Endothelial cell of umbilical vein (primary cell): ENCODE results near the gene DDHD1. TPM values are rescaled to one million over a fixed set of nuclear protein-coding genes. Genes with fewer than 3 reads are reported as not detected.

ENCODE experiments used
- BruUV-seq: library from RNA; stranded (reverse); fragments of 400-500 nt; replicated peaks from 2 replicates; lab custom pipeline; 2021; lab: Mats Ljungman, UMichigan
- CTCF ChIA-PET: fragments of 300-600, 350-600 bp; sonication (Branson Sonifier 250); formaldehyde crosslinking; loops from one replicate; lab custom pipeline; 2021; ENCODE audit warnings: antibody characterized with exemption, inconsistent platforms; lab: Charles Lee
- POLR2A ChIA-PET: fragments of 300-600, 350-600 bp; sonication (Branson Sonifier 250); formaldehyde crosslinking; loops from one replicate; lab custom pipeline; 2021; ENCODE audit warnings: antibody characterized with exemption, inconsistent platforms; lab: Charles Lee
- DNase-seq: peaks from one replicate; pipeline ENCODE4 v3.0.0-alpha.2; 2011; ENCODE audit warnings: low read depth, low spot score
- FAIRE-seq: peaks from 2 replicates; lab custom pipeline; 2011; peaks lifted over from hg19 to GRCh38; lab: Jason Lieb, UNC
- H2AFZ ChIP-seq: 2 replicates; pipeline ENCODE4 v1.6.0; 2012; ENCODE audit warnings: low read depth, low read length, control low read depth, inconsistent platforms
- H3K27ac ChIP-seq: 2 replicates; pipeline ENCODE4 v1.5.1; 2011; ENCODE audit warnings: low read depth, mild to moderate bottlenecking, control low read depth, low read length, moderate library complexity; ENCODE audit not compliant: insufficient read depth
- H3K27me3 ChIP-seq, 2 experiments: 2 replicates each; pipeline versions ENCODE4 v1.6.0 to v1.6.1; 2011; ENCODE audit warnings: low read length in 2 of 2, mixed read lengths in 1 of 2; ENCODE audit not compliant: control insufficient read depth in 2 of 2, insufficient read depth in 2 of 2
- H3K36me3 ChIP-seq, 2 experiments: 2 replicates in 1 of 2; 3 replicates in 1 of 2; pipeline ENCODE4 v1.5.1; 2011; ENCODE audit warnings: low read length in 2 of 2, mild to moderate bottlenecking in 1 of 2, moderate library complexity in 1 of 2; ENCODE audit not compliant: control insufficient read depth in 2 of 2, insufficient read depth in 2 of 2; ENCODE audit errors: extremely low read depth in 1 of 2
- H3K4me1 ChIP-seq: 3 replicates; pipeline ENCODE4 v1.5.1; 2011; ENCODE audit warnings: mild to moderate bottlenecking, low read length; ENCODE audit not compliant: control insufficient read depth, insufficient read depth; ENCODE audit errors: extremely low read depth
- H3K4me2 ChIP-seq: 2 replicates; pipeline ENCODE4 v1.6.1; 2011; ENCODE audit warnings: low read length, control low read depth, mixed read lengths; ENCODE audit not compliant: insufficient read depth
- H3K4me3 ChIP-seq, 3 experiments: fragments of 200-600 bp in 1 of 3; sonication (generic), shearing (Covaris generic) in 1 of 3; replicated peaks in 1 of 3; 2 replicates each; pipeline ENCODE4 v1.5.1; 2011 to 2016; ENCODE audit warnings: control low read depth in 3 of 3, low read length in 3 of 3, mild to moderate bottlenecking in 2 of 3, inconsistent platforms in 1 of 3, low read depth in 1 of 3, moderate library complexity in 1 of 3; ENCODE audit not compliant: insufficient read depth in 1 of 3
- H3K79me2 ChIP-seq: 2 replicates; pipeline ENCODE4 v1.6.0; 2012; ENCODE audit warnings: low read length, inconsistent platforms; ENCODE audit not compliant: control insufficient read depth, insufficient read depth
- H3K9ac ChIP-seq: replicated peaks from 2 replicates; pipeline ENCODE3; 2011; ENCODE audit warnings: low read length, control low read depth; ENCODE audit not compliant: insufficient read depth; ENCODE audit errors: extremely low read depth
- H3K9me1 ChIP-seq: replicated peaks from 3 replicates; pipeline ENCODE4 v1.6.0; 2011; ENCODE audit warnings: mild to moderate bottlenecking, low read length; ENCODE audit not compliant: control insufficient read depth, insufficient read depth; ENCODE audit errors: extremely low read depth
- H3K9me3 ChIP-seq: replicated peaks from 2 replicates; pipeline ENCODE4 v1.5.1; 2012; ENCODE audit warnings: low read length, inconsistent platforms; ENCODE audit not compliant: control insufficient read depth, insufficient read depth
- H4K20me1 ChIP-seq: replicated peaks from 2 replicates; pipeline ENCODE3; 2011; ENCODE audit warnings: mild to moderate bottlenecking, low read length; ENCODE audit not compliant: control insufficient read depth, insufficient read depth; ENCODE audit errors: extremely low read depth
- EZH2 ChIP-seq: IDR thresholded peaks from 2 replicates; pipeline ENCODE4 v1.6.1; 2012; ENCODE audit warnings: borderline replicate concordance, low read depth, mild to moderate bottlenecking, moderate library complexity, low read length, inconsistent platforms; ENCODE audit not compliant: severe bottlenecking
- FOS ChIP-seq: IDR thresholded peaks from 2 replicates; pipeline ENCODE4 v1.6.1; 2011; ENCODE audit warnings: mild to moderate bottlenecking, low read length, moderate library complexity, borderline replicate concordance; ENCODE audit not compliant: insufficient read depth
- GATA2 ChIP-seq: IDR thresholded peaks from 2 replicates; pipeline ENCODE4 v1.7.0; 2011; ENCODE audit warnings: low read depth, mild to moderate bottlenecking, moderate library complexity, mixed read lengths, low read length; ENCODE audit not compliant: insufficient read length, insufficient read depth
- JUN ChIP-seq: IDR thresholded peaks from 2 replicates; pipeline ENCODE4 v1.6.1; 2011; ENCODE audit warnings: borderline replicate concordance, low read depth; ENCODE audit not compliant: insufficient read length, insufficient read depth
- MYC ChIP-seq: IDR thresholded peaks from one replicate; pipeline ENCODE4 v1.6.1; 2011; ENCODE audit warnings: mild to moderate bottlenecking, low read depth, low read length
- POLR2A ChIP-seq: IDR thresholded peaks from 2 replicates; pipeline ENCODE4 v1.6.1; 2012; ENCODE audit warnings: low read depth, mild to moderate bottlenecking, control low read depth, low read length
- POLR2AphosphoS5 ChIP-seq: IDR thresholded peaks from 2 replicates; pipeline ENCODE4 v1.6.1; 2012; ENCODE audit warnings: low read depth, mild to moderate bottlenecking, control low read depth, low read length, moderate library complexity; ENCODE audit not compliant: insufficient read depth
- dilution Hi-C: fragments of 300-500 bp; cut with MboI; formaldehyde crosslinking; loops from one replicate; pipeline ENCODE4 v1.15.0; 2019; ENCODE audit warnings: low sequenced_read_pairs; ENCODE audit not compliant: extremely low pct_ligation_motif_present
- intact Hi-C: fragments of 100-400 bp; cut with micrococcal nuclease; formaldehyde crosslinking; loops from one replicate; pipeline ENCODE4 v1.10.0; 2022
- polyA plus RNA-seq, 4 experiments: library from polyadenylated mRNA; depleted of rRNA in 3 of 4; stranded (reverse) in 3 of 4; unstranded in 1 of 4; fragments of >200 nt; gene quantifications; 2 replicates each; pipeline versions ENCODE4 v1.2.1 to v1.2.3, GENCODE V29; 2011 to 2012; ENCODE audit warnings: missing spikeins in 1 of 4
- total RNA-seq: library from RNA; stranded (reverse); gene quantifications from 2 replicates; pipeline ENCODE4 v1.2.3, GENCODE V29; 2021
- TF ChIP-seq, protein P1 (sequence below): IDR thresholded peaks from 2 replicates; pipeline ENCODE4 v1.6.1; 2011; ENCODE audit not compliant: insufficient read depth, insufficient read length
- TF ChIP-seq, protein P2 (sequence below), 2 donors: IDR thresholded peaks; 1 replicate in 1 of 2; 2 replicates in 1 of 2; pipeline ENCODE4 v1.5.1; 2011; ENCODE audit warnings: low read length in 2 of 2, mild to moderate bottlenecking in 2 of 2, moderate library complexity in 2 of 2, control low read depth in 1 of 2, inconsistent platforms in 1 of 2, low read depth in 1 of 2; ENCODE audit not compliant: insufficient read depth in 1 of 2; ENCODE audit errors: extremely low read depth in 1 of 2

DDHD1 gene
- total and polyA plus RNA-seq, 2 donors (not counting 3 experiments of a cell fraction or from before 2014, with no cell fraction given) = 2.7 to 12.4 TPM

- H3K4me2 ChIP-seq = no peak overlapping the region
- no peak overlapping the region for H2AFZ ChIP-seq
- intact Hi-C loops (no loop called here), dilution Hi-C loops (no loop called here)
- no peaks in the 10 kb centered on the region for H3K36me3 ChIP-seq
- no peaks in the 10 kb centered on the region for H3K79me2 ChIP-seq
- H3K9ac ChIP-seq = no peak overlapping the region
- POLR2A ChIA-PET = no interaction called here
- no peak overlapping the region for H3K4me3 ChIP-seq
- no peaks in the 10 kb centered on the region for H4K20me1 ChIP-seq
- no peak overlapping the region for H3K27ac ChIP-seq
- H3K27me3 ChIP-seq = no peaks in the 10 kb centered on the region
- CTCF ChIA-PET = no interaction called here
- TF ChIP-seq EZH2 = no peak
- no peak for TF ChIP-seq JUN
- TF ChIP-seq, protein P1, sequence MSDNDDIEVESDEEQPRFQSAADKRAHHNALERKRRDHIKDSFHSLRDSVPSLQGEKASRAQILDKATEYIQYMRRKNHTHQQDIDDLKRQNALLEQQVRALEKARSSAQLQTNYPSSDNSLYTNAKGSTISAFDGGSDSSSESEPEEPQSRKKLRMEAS = no peak
- TF ChIP-seq MYC = no peak
- no peak for TF ChIP-seq POLR2A
- TF ChIP-seq FOS = no peak
- TF ChIP-seq GATA2 = no peak
- no peak for TF ChIP-seq POLR2AphosphoS5
- TF ChIP-seq, protein P2, sequence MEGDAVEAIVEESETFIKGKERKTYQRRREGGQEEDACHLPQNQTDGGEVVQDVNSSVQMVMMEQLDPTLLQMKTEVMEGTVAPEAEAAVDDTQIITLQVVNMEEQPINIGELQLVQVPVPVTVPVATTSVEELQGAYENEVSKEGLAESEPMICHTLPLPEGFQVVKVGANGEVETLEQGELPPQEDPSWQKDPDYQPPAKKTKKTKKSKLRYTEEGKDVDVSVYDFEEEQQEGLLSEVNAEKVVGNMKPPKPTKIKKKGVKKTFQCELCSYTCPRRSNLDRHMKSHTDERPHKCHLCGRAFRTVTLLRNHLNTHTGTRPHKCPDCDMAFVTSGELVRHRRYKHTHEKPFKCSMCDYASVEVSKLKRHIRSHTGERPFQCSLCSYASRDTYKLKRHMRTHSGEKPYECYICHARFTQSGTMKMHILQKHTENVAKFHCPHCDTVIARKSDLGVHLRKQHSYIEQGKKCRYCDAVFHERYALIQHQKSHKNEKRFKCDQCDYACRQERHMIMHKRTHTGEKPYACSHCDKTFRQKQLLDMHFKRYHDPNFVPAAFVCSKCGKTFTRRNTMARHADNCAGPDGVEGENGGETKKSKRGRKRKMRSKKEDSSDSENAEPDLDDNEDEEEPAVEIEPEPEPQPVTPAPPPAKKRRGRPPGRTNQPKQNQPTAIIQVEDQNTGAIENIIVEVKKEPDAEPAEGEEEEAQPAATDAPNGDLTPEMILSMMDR (IDR thresholded peaks at IDR 0.05; ENCODE audit: extremely low read depth in 1 of 2, insufficient read depth in 1 of 2, low read depth in 1 of 2, low read length in 2 of 2) = no peak
- H3K9me1 ChIP-seq = no peaks in the 10 kb centered on the region
- FAIRE-seq (no peak), DNase-seq (no peak)
- no peaks in the 10 kb centered on the region for H3K9me3 ChIP-seq
- BruUV-seq = no TSS peak
- H3K4me1 ChIP-seq = no peaks in the 10 kb centered on the region
Observed at GRCh38 chr14:53106768-53107167, 46.4 kb downstream of the DDHD1 start.
